Activated CD8-positive, alpha-beta T cell treated with anti-CD3 and anti-CD28 coated beads, Interleukin-2, amount 10 ng/mL, durations not matched to agents 7 days and 5 days (primary cell): Measurements from ENCODE around the gene REPS2. TPM values are rescaled to one million over a fixed set of nuclear protein-coding genes. Genes with fewer than 3 reads are reported as not detected.

Experiments used
- ATAC-seq: fragments of 150-1000 bp; cut with Tn5 transposase; one replicate; pipeline ENCODE4 v1.10.0; 2021; ENCODE audit warnings: moderate library complexity
- CTCF ChIA-PET: fragments of 350-600 bp; sonication (Branson Sonifier 250); formaldehyde crosslinking; loops from one replicate; lab custom pipeline; 2021; ENCODE audit warnings: antibody characterized with exemption; lab: Charles Lee
- POLR2A ChIA-PET: fragments of 350-600 bp; sonication (Branson Sonifier 250); formaldehyde crosslinking; loops from one replicate; lab custom pipeline; 2021; ENCODE audit warnings: antibody characterized with exemption; lab: Charles Lee
- DNase-seq: peaks from one replicate; pipeline ENCODE4 v3.0.0-alpha.2; 2020
- H3K27ac Mint-ChIP-seq: one replicate; pipeline ENCODE4 v1.8.0; 2021; ENCODE audit warnings: mild to moderate bottlenecking, mixed read lengths
- H3K27me3 Mint-ChIP-seq: one replicate; pipeline ENCODE4 v1.8.0; 2021; ENCODE audit warnings: low read depth, mixed read lengths
- H3K36me3 Mint-ChIP-seq: one replicate; pipeline ENCODE4 v1.8.0; 2021; ENCODE audit warnings: low read depth, mixed read lengths
- H3K4me1 Mint-ChIP-seq: one replicate; pipeline ENCODE4 v1.8.0; 2021; ENCODE audit warnings: low read depth, mixed read lengths
- H3K4me3 Mint-ChIP-seq: one replicate; pipeline ENCODE4 v1.8.0; 2021; ENCODE audit warnings: mild to moderate bottlenecking, mixed read lengths
- H3K9me3 Mint-ChIP-seq: one replicate; pipeline ENCODE4 v1.8.0; 2022; ENCODE audit warnings: mixed read lengths; ENCODE audit not compliant: insufficient read depth
- total RNA-seq, 2 experiments: library from RNA; stranded (reverse); gene quantifications; one replicate each; pipeline ENCODE4 v1.2.3, GENCODE V29; 2021

REPS2 gene
- total RNA-seq, 2 experiments from 2014 or later, result not detected

- POLR2A ChIA-PET, result interaction anchor here (0.6 kb wide), 1 partner anchor 8 kb away, joined by 3 read pairs; no protein-coding TSS in a partner anchor
- no peaks in the 10 kb centered on the region for H3K4me1 Mint-ChIP-seq
Observed at GRCh38 chrX:17028356-17028755, 81.9 kb downstream of the REPS2 start.

GRCh38 chrX:17030092-17030491 is 83.6 kb downstream of the REPS2 start:
- DNase-seq (no peak), ATAC-seq (no peak)
- peaks cover 6% of the 10 kb centered on the region for H3K27me3 Mint-ChIP-seq
- no peaks in the 10 kb centered on the region for H3K9me3 Mint-ChIP-seq
- no peak overlapping the region for H3K27ac Mint-ChIP-seq
- H3K4me1 Mint-ChIP-seq, result no peaks in the 10 kb centered on the region
- POLR2A ChIA-PET, result no interaction called here
- CTCF ChIA-PET, result no interaction called here
- H3K4me3 Mint-ChIP-seq, result no peak overlapping the region
- H3K36me3 Mint-ChIP-seq, result no peaks in the 10 kb centered on the region

More at GRCh38 chrX:17028356-17028755, 81.9 kb downstream of the REPS2 start:
- CTCF ChIA-PET, result interaction anchor here (0.7 kb wide), 1 partner anchor 146 kb away, joined by 3 read pairs; no protein-coding TSS in a partner anchor
- no peaks in the 10 kb centered on the region for H3K9me3 Mint-ChIP-seq
- H3K4me3 Mint-ChIP-seq, result no peak overlapping the region
- no peak for DNase-seq
- no peak for ATAC-seq
- H3K27ac Mint-ChIP-seq, result no peak overlapping the region
- peaks cover 6% of the 10 kb centered on the region for H3K27me3 Mint-ChIP-seq
- no peaks in the 10 kb centered on the region for H3K36me3 Mint-ChIP-seq

GRCh38 chrX:17030580-17031270 is 84.3 kb downstream of the REPS2 start:
- CTCF ChIA-PET, result no interaction called here
- H3K4me1 Mint-ChIP-seq, result no peaks in the 10 kb centered on the region
- peaks cover 6% of the 10 kb centered on the region for H3K27me3 Mint-ChIP-seq
- no peaks in the 10 kb centered on the region for H3K36me3 Mint-ChIP-seq
- DNase-seq (no peak), ATAC-seq (no peak)
- H3K4me3 Mint-ChIP-seq, result no peak overlapping the region
- no peak overlapping the region for H3K27ac Mint-ChIP-seq
- H3K9me3 Mint-ChIP-seq, result no peaks in the 10 kb centered on the region
- POLR2A ChIA-PET, result no interaction called here

- no peaks in the 10 kb centered on the region for H3K9me3 Mint-ChIP-seq
- no peak for ATAC-seq
- no peak overlapping the region for H3K27ac Mint-ChIP-seq
- no peak overlapping the region for H3K4me3 Mint-ChIP-seq
- CTCF ChIA-PET, result no interaction called here
- no peaks in the 10 kb centered on the region for H3K4me1 Mint-ChIP-seq
- POLR2A ChIA-PET, result interaction anchor here (0.6 kb wide), 1 partner anchor 341 kb away, joined by 4 read pairs; no protein-coding TSS in a partner anchor
- H3K27me3 Mint-ChIP-seq, result peaks cover 6% of the 10 kb centered on the region
- no peak for DNase-seq
- H3K36me3 Mint-ChIP-seq, result no peaks in the 10 kb centered on the region
Observed at GRCh38 chrX:17031827-17032226, 85.4 kb downstream of the REPS2 start.

GRCh38 chrX:17032351-17032750 is 85.9 kb downstream of the REPS2 start:
- no peak for ATAC-seq
- no peaks in the 10 kb centered on the region for H3K9me3 Mint-ChIP-seq
- no peak for DNase-seq
- peaks cover 6% of the 10 kb centered on the region for H3K27me3 Mint-ChIP-seq
- H3K4me1 Mint-ChIP-seq, result no peaks in the 10 kb centered on the region
- H3K27ac Mint-ChIP-seq, result no peak overlapping the region
- POLR2A ChIA-PET, result no interaction called here
- CTCF ChIA-PET, result no interaction called here
- no peaks in the 10 kb centered on the region for H3K36me3 Mint-ChIP-seq
- H3K4me3 Mint-ChIP-seq, result no peak overlapping the region

- Mint-ChIP-seq H3K36me3 (no peaks in the 10 kb centered on the region), H3K27me3 (peaks cover 6% of the 10 kb centered on the region)
- CTCF ChIA-PET, result no interaction called here
Observed at GRCh38 chrX:17033225-17033624, 86.8 kb downstream of the REPS2 start.

GRCh38 chrX:17035111-17035510 is 88.7 kb downstream of the REPS2 start:
- POLR2A ChIA-PET, result no interaction called here
- H3K27me3 Mint-ChIP-seq, result peaks cover 3% of the 10 kb centered on the region
- H3K4me1 Mint-ChIP-seq, result no peaks in the 10 kb centered on the region
- no peaks in the 10 kb centered on the region for H3K36me3 Mint-ChIP-seq
- H3K27ac Mint-ChIP-seq, result no peak overlapping the region
- DNase-seq (no peak), ATAC-seq (no peak)
- CTCF ChIA-PET, result no interaction called here
- H3K9me3 Mint-ChIP-seq, result no peaks in the 10 kb centered on the region
- H3K4me3 Mint-ChIP-seq, result no peak overlapping the region

More at GRCh38 chrX:17033225-17033624, 86.8 kb downstream of the REPS2 start:
- Mint-ChIP-seq H3K4me1 (no peaks in the 10 kb centered on the region), H3K9me3 (no peaks in the 10 kb centered on the region), H3K4me3 (no peak overlapping the region), H3K27ac (no peak overlapping the region)
- DNase-seq, result no peak
- ATAC-seq, result no peak
- POLR2A ChIA-PET, result no interaction called here

- H3K27me3 Mint-ChIP-seq, result no peaks in the 10 kb centered on the region
- H3K4me1 Mint-ChIP-seq, result no peaks in the 10 kb centered on the region
- H3K9me3 Mint-ChIP-seq, result no peaks in the 10 kb centered on the region
- no peak for ATAC-seq
- ChIA-PET POLR2A (no interaction called here), CTCF (interaction anchor here (0.6 to 1.7 kb wide), 3 partner anchors 10 to 212 kb away, joined by 3 to 9 read pairs (median 3); no protein-coding TSS in a partner anchor)
- DNase-seq, result no peak
- no peaks in the 10 kb centered on the region for H3K36me3 Mint-ChIP-seq
- H3K4me3 Mint-ChIP-seq, result no peak overlapping the region
- no peak overlapping the region for H3K27ac Mint-ChIP-seq
Observed at GRCh38 chrX:17036171-17036961, 89.9 kb downstream of the REPS2 start.

GRCh38 chrX:17038277-17038676 is 91.8 kb downstream of the REPS2 start:
- ChIA-PET POLR2A (no interaction called here), CTCF (interaction anchor here (1.3 kb wide), 1 partner anchor 156 kb away, joined by 4 read pairs; no protein-coding TSS in a partner anchor)
- no peaks in the 10 kb centered on the region for H3K27me3 Mint-ChIP-seq
- ATAC-seq (no peak), DNase-seq (no peak)
- no peak overlapping the region for H3K27ac Mint-ChIP-seq
- H3K9me3 Mint-ChIP-seq, result no peaks in the 10 kb centered on the region
- H3K4me3 Mint-ChIP-seq, result no peak overlapping the region
- no peaks in the 10 kb centered on the region for H3K4me1 Mint-ChIP-seq
- no peaks in the 10 kb centered on the region for H3K36me3 Mint-ChIP-seq

GRCh38 chrX:17038681-17039161 is 92.3 kb downstream of the REPS2 start:
- Mint-ChIP-seq H3K27me3 (no peaks in the 10 kb centered on the region), H3K27ac (no peak overlapping the region), H3K9me3 (no peaks in the 10 kb centered on the region), H3K4me1 (no peaks in the 10 kb centered on the region), H3K36me3 (no peaks in the 10 kb centered on the region), H3K4me3 (no peak overlapping the region)
- DNase-seq (no peak), ATAC-seq (no peak)
- POLR2A ChIA-PET, result no interaction called here
- CTCF ChIA-PET, result interaction anchor here (1.3 kb wide), 2 partner anchors 156 to 213 kb away, joined by 4 to 5 read pairs; no protein-coding TSS in a partner anchor

- Mint-ChIP-seq H3K36me3 (no peaks in the 10 kb centered on the region), H3K27me3 (no peaks in the 10 kb centered on the region), H3K4me3 (no peak overlapping the region), H3K9me3 (no peaks in the 10 kb centered on the region), H3K27ac (no peak overlapping the region), H3K4me1 (no peaks in the 10 kb centered on the region)
- ChIA-PET CTCF (interaction anchor here (1.3 kb wide), 1 partner anchor 214 kb away, joined by 5 read pairs; no protein-coding TSS in a partner anchor), POLR2A (no interaction called here)
- DNase-seq (no peak), ATAC-seq (no peak)
Observed at GRCh38 chrX:17039826-17040225, 93.4 kb downstream of the REPS2 start.

- Mint-ChIP-seq H3K9me3 (no peaks in the 10 kb centered on the region), H3K4me3 (no peak overlapping the region), H3K27me3 (no peaks in the 10 kb centered on the region), H3K4me1 (no peaks in the 10 kb centered on the region), H3K36me3 (no peaks in the 10 kb centered on the region), H3K27ac (no peak overlapping the region)
- ChIA-PET CTCF (interaction anchor here (0.6 to 1.2 kb wide), 3 partner anchors 158 to 255 kb away, joined by 3 to 4 read pairs (median 3); no protein-coding TSS in a partner anchor), POLR2A (no interaction called here)
- ATAC-seq (no peak), DNase-seq (no peak)
Observed at GRCh38 chrX:17040711-17041110, 94.3 kb downstream of the REPS2 start.
